ENCODE measurements around the gene MRPS31.
A peak's percentile ranks its signal among the peaks of the same experiment; 100 is the strongest.

Gene MRPS31

DNA sequence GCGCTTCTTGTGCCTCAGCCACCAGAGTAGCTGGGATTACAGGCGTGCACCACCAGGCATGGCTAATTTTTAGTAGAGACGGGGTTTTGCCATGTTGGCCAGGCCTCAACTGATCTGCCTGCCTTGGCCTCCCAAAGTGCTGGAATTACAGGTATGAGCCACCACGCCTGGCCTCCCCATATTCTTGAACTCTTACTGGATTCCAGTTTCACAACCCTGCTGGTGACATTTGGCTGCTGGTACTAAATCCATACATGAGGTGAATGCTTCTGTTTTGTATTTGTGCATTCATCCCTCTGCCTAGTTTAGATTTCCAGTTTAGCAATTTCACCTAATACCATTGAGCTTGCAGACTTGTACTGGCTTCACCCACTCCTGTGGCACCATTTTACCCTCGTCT lies 32.3 kb upstream of the MRPS31 start:
- H3K36me3 ChIP-seq (replicated peaks; ENCODE audit: insufficient read depth, low read length), result no peaks in the 10 kb centered on the region
- no peak overlapping the region for H2AFZ ChIP-seq (ENCODE audit: low read length)

DNA sequence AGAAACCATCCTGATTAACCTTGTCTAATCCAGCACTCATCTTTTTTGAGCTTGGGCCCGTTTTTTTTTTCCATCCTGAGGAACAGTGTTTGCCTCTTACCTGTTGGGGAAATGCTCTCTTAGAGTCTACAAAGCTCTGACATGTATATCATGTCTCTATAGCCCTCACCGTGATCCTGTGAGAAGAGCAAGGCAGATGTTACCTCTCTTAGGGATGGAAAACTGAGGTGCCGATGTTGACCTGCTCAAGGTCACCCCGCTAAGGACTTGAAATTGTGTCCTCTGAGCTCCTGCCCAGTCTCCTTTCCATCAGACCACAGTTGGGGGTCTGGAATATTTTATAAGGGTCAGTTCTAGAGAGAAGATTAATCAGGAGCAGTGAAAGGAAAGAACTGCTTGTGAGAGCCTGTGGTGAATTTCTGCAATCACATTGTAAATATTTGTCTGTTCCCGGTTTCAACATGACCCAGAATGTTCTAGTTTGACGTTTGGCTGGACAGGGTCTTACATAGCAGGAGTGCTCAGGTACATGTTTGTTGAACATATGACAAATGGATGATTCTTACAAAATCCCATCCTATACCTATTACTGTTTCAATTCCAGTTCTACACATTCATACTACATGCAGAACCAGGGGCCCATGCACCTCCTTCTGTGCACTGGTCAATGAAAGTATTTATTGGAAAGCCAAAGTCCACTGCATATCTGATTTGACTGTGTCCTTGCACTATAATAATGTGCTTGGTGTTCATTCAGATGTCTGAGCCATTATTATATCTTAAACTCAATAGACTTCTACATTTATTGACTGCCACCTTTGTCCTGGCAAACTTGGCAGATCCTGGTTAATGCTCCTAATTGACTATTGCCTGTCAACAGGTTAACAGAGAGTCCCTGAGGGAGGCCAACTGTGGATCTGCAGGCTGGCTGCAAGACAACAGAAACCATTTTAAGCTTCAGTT lies 30.5 kb upstream of the MRPS31 start:
- peaks cover 15% of the 10 kb centered on the region; the same call in 1 of the 2 replicates for H3K4me1 ChIP-seq (ENCODE audit: low read length)
- H4K20me1 ChIP-seq (ENCODE audit: insufficient read depth, low read length), result no peaks in the 10 kb centered on the region
- H3K9me2 ChIP-seq (replicated peaks; ENCODE audit: insufficient read depth, low read length), result no peaks in the 10 kb centered on the region
- H3K27me3 ChIP-seq (replicated peaks; ENCODE audit: insufficient read depth, low read length), result no peaks in the 10 kb centered on the region
- H3K36me3 ChIP-seq (replicated peaks; ENCODE audit: insufficient read depth, low read length), result no peaks in the 10 kb centered on the region
- H3K27ac ChIP-seq (ENCODE audit: low read length), result no peak overlapping the region
- no peak overlapping the region for H3K4me3 ChIP-seq (ENCODE audit: low read length)
- no peak overlapping the region for H2AFZ ChIP-seq (ENCODE audit: low read length)
- H3F3A ChIP-seq (ENCODE audit: insufficient read depth, low read length), result peaks cover 11% of the 10 kb centered on the region
- H3K9me3 ChIP-seq (replicated peaks; ENCODE audit: insufficient read depth, low read length), result no peaks in the 10 kb centered on the region
- no peak for DNase-seq
- H3K4me2 ChIP-seq (ENCODE audit: low read depth, low read length), result no peak overlapping the region
- no peak overlapping the region for H3K9ac ChIP-seq (ENCODE audit: low read length)
- peaks cover 9% of the 10 kb centered on the region; the same call in 1 of the 2 replicates for H3K79me2 ChIP-seq (ENCODE audit: low read length)
- TF ChIP-seq EZH2phosphoT487 (IDR thresholded peaks at IDR 0.05; ENCODE audit: low read length) (no peak), EZH2 (optimal IDR thresholded peaks at IDR 0.05; ENCODE audit: low read depth, low read length) (no peak)
- TF ChIP-seq, protein P1, sequence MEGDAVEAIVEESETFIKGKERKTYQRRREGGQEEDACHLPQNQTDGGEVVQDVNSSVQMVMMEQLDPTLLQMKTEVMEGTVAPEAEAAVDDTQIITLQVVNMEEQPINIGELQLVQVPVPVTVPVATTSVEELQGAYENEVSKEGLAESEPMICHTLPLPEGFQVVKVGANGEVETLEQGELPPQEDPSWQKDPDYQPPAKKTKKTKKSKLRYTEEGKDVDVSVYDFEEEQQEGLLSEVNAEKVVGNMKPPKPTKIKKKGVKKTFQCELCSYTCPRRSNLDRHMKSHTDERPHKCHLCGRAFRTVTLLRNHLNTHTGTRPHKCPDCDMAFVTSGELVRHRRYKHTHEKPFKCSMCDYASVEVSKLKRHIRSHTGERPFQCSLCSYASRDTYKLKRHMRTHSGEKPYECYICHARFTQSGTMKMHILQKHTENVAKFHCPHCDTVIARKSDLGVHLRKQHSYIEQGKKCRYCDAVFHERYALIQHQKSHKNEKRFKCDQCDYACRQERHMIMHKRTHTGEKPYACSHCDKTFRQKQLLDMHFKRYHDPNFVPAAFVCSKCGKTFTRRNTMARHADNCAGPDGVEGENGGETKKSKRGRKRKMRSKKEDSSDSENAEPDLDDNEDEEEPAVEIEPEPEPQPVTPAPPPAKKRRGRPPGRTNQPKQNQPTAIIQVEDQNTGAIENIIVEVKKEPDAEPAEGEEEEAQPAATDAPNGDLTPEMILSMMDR (IDR thresholded peaks at IDR 0.05; ENCODE audit: low read length), result no peak

More for the DNA sequence above, 32.3 kb upstream of the MRPS31 start:
- TF ChIP-seq EZH2phosphoT487 (IDR thresholded peaks at IDR 0.05; ENCODE audit: low read length) (no peak), EZH2 (optimal IDR thresholded peaks at IDR 0.05; ENCODE audit: low read depth, low read length) (no peak)
- TF ChIP-seq, protein P1 (IDR thresholded peaks at IDR 0.05; ENCODE audit: low read length), result no peak
- no peaks in the 10 kb centered on the region for H3K9me2 ChIP-seq (replicated peaks; ENCODE audit: insufficient read depth, low read length)
- H3K4me2 ChIP-seq (ENCODE audit: low read depth, low read length), result no peak overlapping the region
- no peak overlapping the region for H3K9ac ChIP-seq (ENCODE audit: low read length)
- no peak overlapping the region for H3K4me3 ChIP-seq (ENCODE audit: low read length)
- peaks cover 9% of the 10 kb centered on the region; the same call in 1 of the 2 replicates for H3K79me2 ChIP-seq (ENCODE audit: low read length)
- H3K4me1 ChIP-seq (ENCODE audit: low read length), result peaks cover 15% of the 10 kb centered on the region; the same call in 1 of the 2 replicates
- DNase-seq, result no peak
- H3F3A ChIP-seq (ENCODE audit: insufficient read depth, low read length), result peaks cover 11% of the 10 kb centered on the region
- no peaks in the 10 kb centered on the region for H4K20me1 ChIP-seq (ENCODE audit: insufficient read depth, low read length)
- no peak overlapping the region for H3K27ac ChIP-seq (ENCODE audit: low read length)
- no peaks in the 10 kb centered on the region for H3K9me3 ChIP-seq (replicated peaks; ENCODE audit: insufficient read depth, low read length)
- no peaks in the 10 kb centered on the region for H3K27me3 ChIP-seq (replicated peaks; ENCODE audit: insufficient read depth, low read length)

DNA sequence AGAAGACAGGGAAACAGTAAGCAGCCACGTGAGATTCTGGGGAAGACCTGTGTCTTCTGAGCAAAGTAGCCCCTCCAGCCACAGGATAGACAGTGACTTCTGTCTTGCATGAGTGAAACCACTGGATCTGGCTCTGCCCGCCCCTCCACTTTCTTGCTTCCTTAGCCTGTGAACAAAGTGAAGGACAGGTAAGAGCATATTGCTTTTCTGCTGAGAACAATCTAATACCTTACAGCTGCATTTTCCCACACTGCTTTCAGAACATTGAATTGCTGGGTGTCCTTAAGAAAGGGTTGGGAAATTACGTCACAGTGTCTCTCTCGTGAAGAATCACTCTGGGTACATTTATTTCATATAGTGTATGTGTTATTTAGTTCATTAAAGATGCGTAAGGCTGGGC lies 29.6 kb upstream of the MRPS31 start:
- TF ChIP-seq EZH2 (optimal IDR thresholded peaks at IDR 0.05; ENCODE audit: low read depth, low read length) (no peak), EZH2phosphoT487 (IDR thresholded peaks at IDR 0.05; ENCODE audit: low read length) (no peak)
- TF ChIP-seq, protein P1 (IDR thresholded peaks at IDR 0.05; ENCODE audit: low read length), result no peak
- Histone ChIP-seq H3K4me3 (ENCODE audit: low read length) (no peak overlapping the region), H2AFZ (ENCODE audit: low read length) (no peak overlapping the region), H3K9me3 (replicated peaks; ENCODE audit: insufficient read depth, low read length) (no peaks in the 10 kb centered on the region), H3K27ac (ENCODE audit: low read length) (no peak overlapping the region), H3F3A (ENCODE audit: insufficient read depth, low read length) (peaks cover 11% of the 10 kb centered on the region), H3K27me3 (replicated peaks; ENCODE audit: insufficient read depth, low read length) (no peaks in the 10 kb centered on the region), H3K36me3 (replicated peaks; ENCODE audit: insufficient read depth, low read length) (no peaks in the 10 kb centered on the region), H4K20me1 (ENCODE audit: insufficient read depth, low read length) (no peaks in the 10 kb centered on the region), H3K4me1 (ENCODE audit: low read length) (peaks cover 15% of the 10 kb centered on the region; the same call in 1 of the 2 replicates), H3K4me2 (ENCODE audit: low read depth, low read length) (peak overlapping the region; percentile 87; the same call in 1 of the 2 replicates), H3K9ac (ENCODE audit: low read length) (no peak overlapping the region), H3K79me2 (ENCODE audit: low read length) (peaks cover 9% of the 10 kb centered on the region; the same call in 1 of the 2 replicates), H3K9me2 (replicated peaks; ENCODE audit: insufficient read depth, low read length) (no peaks in the 10 kb centered on the region)
- DNase-seq, result no peak
